Heart right ventricle (tissue), 16 donors: ENCODE results near the gene RNF213. TPM values are rescaled to one million over a fixed set of nuclear protein-coding genes. Genes with fewer than 3 reads are reported as not detected.
"Not testable (repeated sequence)": the region's sequence is repeated elsewhere in the genome, so short reads cannot be mapped to it uniquely, and the experiment has no call there.

Experiments used
- ATAC-seq, 8 donors: fragments of 200-7000 bp; cut with Tn5 transposase; one replicate each; pipeline ENCODE4 v1.9.1; 2020; ENCODE audit warnings: mild to moderate bottlenecking in 8 of 8, moderate library complexity in 8 of 8, moderate number of reproducible peaks in 1 of 8
- DNase-seq, 2 donors: peaks; one replicate each; pipeline ENCODE4 v3.0.0-alpha.2; 2020
- H3K27ac ChIP-seq, 10 donors: fragments of 200-600 bp; sonication (generic) in 2 of 10; one replicate each; pipeline versions ENCODE4 v1.5.0 to v1.8.0; 2020 to 2022; ENCODE audit warnings: mild to moderate bottlenecking in 3 of 10
- H3K27me3 ChIP-seq, 7 donors: fragments of 200-600 bp; one replicate each; pipeline ENCODE4 v1.8.0; 2021 to 2022; ENCODE audit warnings: mild to moderate bottlenecking in 2 of 7
- H3K36me3 ChIP-seq, 9 donors: fragments of 200-600 bp; sonication (generic) in 1 of 9; one replicate each; pipeline versions ENCODE4 v1.5.0 to v1.8.0; 2020 to 2022; ENCODE audit warnings: mild to moderate bottlenecking in 2 of 9
- H3K4me1 ChIP-seq, 9 donors: fragments of 200-600 bp; sonication (generic) in 1 of 9; one replicate each; pipeline versions ENCODE4 v1.5.0 to v1.8.0; 2020 to 2022; ENCODE audit warnings: mild to moderate bottlenecking in 4 of 9
- H3K4me3 ChIP-seq, 10 donors: fragments of 200-600 bp; sonication (generic) in 2 of 10; one replicate each; pipeline versions ENCODE4 v1.5.0 to v1.8.0; 2020 to 2022; ENCODE audit warnings: mild to moderate bottlenecking in 7 of 10, moderate library complexity in 2 of 10
- H3K9me3 ChIP-seq, 11 donors: fragments of 200-600 bp in 10 of 11; sonication (generic) in 2 of 11; one replicate each; pipeline versions ENCODE4 v1.5.0 to v1.8.0; 2013 to 2022; ENCODE audit warnings: mild to moderate bottlenecking in 2 of 11, control low read depth in 1 of 11, moderate library complexity in 1 of 11
- WGBS, 2 donors: extraction: QIAGEN DNeasy Blood & Tissue Kit; methylation state at CpG; one replicate each; pipeline ENCODE4 v1.1.7; 2013; ENCODE audit warnings: inconsistent platforms in 1 of 2; 5-methylcytosine and 5-hydroxymethylcytosine counted together
- intact Hi-C, 10 donors: fragments of 100-400 bp; cut with DNase I; formaldehyde crosslinking; loops; one replicate each; pipeline versions ENCODE4 v1.11.1 to v1.14.2; 2022
- polyA plus RNA-seq, 2 donors: library from polyadenylated mRNA; stranded (reverse); fragments of 200-250 nt; gene quantifications; one replicate each; pipeline ENCODE4 v1.2.3, GENCODE V29; 2013
- total RNA-seq, 10 donors: library from RNA; stranded (reverse); fragmentation: NEBNext Ultra II Directional in 3 of 10; extraction: Animal tissue kit (Norgen Biotek cat#: 25700) in 3 of 10; gene quantifications; one replicate each; pipeline versions ENCODE4 v1.2.1 to v1.2.4, GENCODE V29; 2021 to 2023
- TF ChIP-seq, protein P1 (sequence below), 9 donors: fragments of 200-600 bp; sonication (generic) in 2 of 9; IDR thresholded peaks; one replicate each; pipeline versions ENCODE4 v1.5.0 to v1.8.0; 2021 to 2022; ENCODE audit warnings: antibody characterized with exemption in 9 of 9, mild to moderate bottlenecking in 5 of 9, moderate library complexity in 1 of 9
- donor health status: Arrhythmogenic right ventricular cardiomyopathy.
- donor health status: ischemic (EF 13 %, LVEDD 7.1; RV severe dilation, severe dysfunction).
- donor health status: healthy with polysubstance abuse.
- donor health status: DM: no; HTN: yes; CAD: no.
- donor health status: DM: no; HTN: no; CAD: no.
- donor health status: ischemic (EF 25% LVEDD 6.9; RV normal size, moderate dysfunction).
- donor health status: ischemic (EF 25% LVEDD 5.7; RV mildly dilated, moderate dysfunction).
- donor health status: healthy.
- donor health status: DM: yes; HTN: yes; CAD: no.
- donor health status: Ischemic cardiomyopathy.
- donor health status: ischemic (EF 35%, LVEDD 5.7; RV mildly dilated, moderate dysfunction).
- donor health status: nonischemic (EF 11% LVEDD 7.7; RV severe dilation, severe dysfunction).
- donor health status: DM: yes; HTN: yes; CAD: no.
- donor health status: PGD.
- donor health status: ischemic (EF 29% LVEDD 5.4; RV normal size, mild dysfunction).
- donor health status: nonischemic (EF 23%, LVEDD 6.1; RV moderate dilation, normal function).

The RNF213 gene
- total and polyA plus RNA-seq, 12 donors, result 13.1 to 97.0 (median 31.7) TPM

DNA sequence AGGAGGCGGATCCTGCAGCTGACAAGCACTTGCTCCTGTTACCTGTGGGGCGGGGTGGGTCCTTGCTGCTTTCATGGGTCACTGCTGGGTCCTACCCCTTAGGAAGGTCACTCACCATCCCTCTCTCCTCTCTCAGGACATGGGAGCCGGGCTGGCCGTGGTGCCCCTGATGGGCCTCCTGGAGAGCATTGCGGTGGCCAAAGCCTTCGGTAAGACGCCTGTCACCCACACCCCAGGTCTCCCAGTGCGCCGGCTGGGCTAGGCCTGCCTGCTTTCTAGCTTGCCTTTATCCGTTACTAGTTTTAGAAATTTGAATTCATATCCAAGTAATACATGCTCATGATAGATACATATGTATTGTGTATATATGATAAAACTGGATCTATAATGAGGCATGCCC is 23.3 kb upstream of the RNF213 start:
- no peak for ATAC-seq
- intact Hi-C loops, result no loop called here
- TF ChIP-seq, protein P1, sequence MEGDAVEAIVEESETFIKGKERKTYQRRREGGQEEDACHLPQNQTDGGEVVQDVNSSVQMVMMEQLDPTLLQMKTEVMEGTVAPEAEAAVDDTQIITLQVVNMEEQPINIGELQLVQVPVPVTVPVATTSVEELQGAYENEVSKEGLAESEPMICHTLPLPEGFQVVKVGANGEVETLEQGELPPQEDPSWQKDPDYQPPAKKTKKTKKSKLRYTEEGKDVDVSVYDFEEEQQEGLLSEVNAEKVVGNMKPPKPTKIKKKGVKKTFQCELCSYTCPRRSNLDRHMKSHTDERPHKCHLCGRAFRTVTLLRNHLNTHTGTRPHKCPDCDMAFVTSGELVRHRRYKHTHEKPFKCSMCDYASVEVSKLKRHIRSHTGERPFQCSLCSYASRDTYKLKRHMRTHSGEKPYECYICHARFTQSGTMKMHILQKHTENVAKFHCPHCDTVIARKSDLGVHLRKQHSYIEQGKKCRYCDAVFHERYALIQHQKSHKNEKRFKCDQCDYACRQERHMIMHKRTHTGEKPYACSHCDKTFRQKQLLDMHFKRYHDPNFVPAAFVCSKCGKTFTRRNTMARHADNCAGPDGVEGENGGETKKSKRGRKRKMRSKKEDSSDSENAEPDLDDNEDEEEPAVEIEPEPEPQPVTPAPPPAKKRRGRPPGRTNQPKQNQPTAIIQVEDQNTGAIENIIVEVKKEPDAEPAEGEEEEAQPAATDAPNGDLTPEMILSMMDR (IDR thresholded peaks at IDR 0.05), result no peak
- DNase-seq, result no peak
- no peaks in the 10 kb centered on the region for H3K27me3 ChIP-seq
- peaks cover 0 to 100% (median 44%) of the 10 kb centered on the region in 9 donors for H3K36me3 ChIP-seq
- 98% methylated on average over 10 of the region's 10 CpGs for WGBS, 2 donors
- peaks cover 0 to 19% (median 10%) of the 10 kb centered on the region in 11 donors for H3K9me3 ChIP-seq
- H3K27ac ChIP-seq, result no peak overlapping the region
- no peak overlapping the region for H3K4me3 ChIP-seq
- no peaks in the 10 kb centered on the region for H3K4me1 ChIP-seq

DNA sequence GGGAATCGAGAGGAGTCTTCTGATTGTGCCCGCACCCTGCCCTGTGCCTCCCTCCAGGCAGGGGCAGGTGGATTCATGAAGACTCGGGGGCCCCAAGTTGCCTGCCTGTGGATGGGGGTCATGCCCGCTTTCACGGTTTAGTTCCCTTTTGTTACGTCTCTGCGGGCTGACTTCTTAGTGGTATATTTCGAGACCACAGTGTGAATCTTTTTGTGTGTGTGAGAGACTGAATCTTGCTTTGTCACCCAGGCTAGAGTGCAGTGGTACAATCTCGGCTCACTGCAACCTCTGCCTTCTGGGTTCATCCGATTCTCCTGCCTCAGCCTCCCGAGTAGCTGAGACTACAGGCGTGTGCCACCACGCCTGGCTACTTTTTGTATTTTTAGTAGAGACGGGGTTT is 18.1 kb upstream of the RNF213 start:
- peaks cover 0 to 7% (median 0%) of the 10 kb centered on the region in 9 donors for H3K4me1 ChIP-seq
- ATAC-seq (no peak), DNase-seq (no peak)
- intact Hi-C loops, result no loop called here
- no peaks in the 10 kb centered on the region for H3K9me3 ChIP-seq
- H3K4me3 ChIP-seq, result no peak overlapping the region
- H3K27ac ChIP-seq, result no peak overlapping the region
- peaks cover 0 to 93% (median 27%) of the 10 kb centered on the region in 9 donors for H3K36me3 ChIP-seq
- TF ChIP-seq, protein P1 (IDR thresholded peaks at IDR 0.05), result no peak
- 82 to 85% methylated on average over 14 of the region's 14 CpGs for WGBS, 2 donors
- no peaks in the 10 kb centered on the region for H3K27me3 ChIP-seq

DNA sequence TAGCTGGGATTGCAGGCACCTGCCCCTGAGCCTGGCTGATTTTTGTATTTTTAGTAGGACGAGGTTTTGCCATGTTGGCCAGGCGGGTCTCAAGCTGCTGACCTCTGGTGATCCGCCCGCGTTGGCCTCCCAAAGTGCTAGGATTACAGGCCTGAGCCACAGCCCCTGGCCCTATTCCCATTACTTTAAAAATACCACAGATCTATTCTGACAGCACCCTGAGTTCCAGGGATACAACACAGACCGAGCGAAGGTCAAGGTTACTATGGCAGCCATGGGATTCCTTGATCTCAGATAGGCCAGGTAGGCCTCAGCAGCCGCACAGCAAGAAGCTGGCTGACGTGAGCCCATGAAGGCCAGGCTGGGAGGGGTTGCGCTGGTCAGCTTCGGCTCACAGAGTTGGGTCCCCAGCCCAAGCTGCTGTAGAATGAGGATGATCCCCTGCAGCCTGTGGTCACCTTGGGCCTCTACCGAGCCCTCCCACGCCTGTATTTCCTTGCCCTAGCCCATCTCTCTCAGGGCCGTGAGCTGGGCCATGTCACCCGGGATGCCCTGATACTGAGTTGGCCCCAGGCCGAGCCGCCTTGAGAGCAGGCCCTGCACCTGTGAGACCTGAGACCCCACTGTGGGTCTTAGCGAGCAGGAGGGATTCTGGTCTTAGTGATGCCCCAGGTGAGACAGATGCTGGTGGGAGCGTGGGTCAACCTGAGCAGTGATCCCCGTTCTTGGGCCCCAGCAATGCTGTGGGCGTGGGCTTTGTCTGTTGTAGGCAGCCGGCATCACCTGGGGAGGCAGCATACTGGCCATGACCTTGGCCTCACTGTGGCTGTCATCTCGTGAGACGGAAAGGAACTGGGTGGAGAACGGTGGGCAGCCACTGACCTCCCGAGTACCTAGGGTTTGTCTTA is 16.9 kb upstream of the RNF213 start:
- Histone ChIP-seq H3K27ac (peak overlapping the region in 5 of 10 donors; percentile 15 to 55 (median 27)), H3K36me3 (peaks cover 0 to 93% (median 20%) of the 10 kb centered on the region in 9 donors), H3K4me3 (no peak overlapping the region), H3K4me1 (peaks cover 0 to 7% (median 0%) of the 10 kb centered on the region in 9 donors), H3K9me3 (no peaks in the 10 kb centered on the region), H3K27me3 (no peaks in the 10 kb centered on the region)
- DNase-seq, result no peak
- intact Hi-C loops, result no loop called here
- 83 to 88% methylated on average over 26 of the region's 26 CpGs for WGBS, 2 donors
- TF ChIP-seq, protein P1 (IDR thresholded peaks at IDR 0.05), result no peak
- peak in 7 of 8 donors; percentile 25 to 71 (median 66) for ATAC-seq

DNA sequence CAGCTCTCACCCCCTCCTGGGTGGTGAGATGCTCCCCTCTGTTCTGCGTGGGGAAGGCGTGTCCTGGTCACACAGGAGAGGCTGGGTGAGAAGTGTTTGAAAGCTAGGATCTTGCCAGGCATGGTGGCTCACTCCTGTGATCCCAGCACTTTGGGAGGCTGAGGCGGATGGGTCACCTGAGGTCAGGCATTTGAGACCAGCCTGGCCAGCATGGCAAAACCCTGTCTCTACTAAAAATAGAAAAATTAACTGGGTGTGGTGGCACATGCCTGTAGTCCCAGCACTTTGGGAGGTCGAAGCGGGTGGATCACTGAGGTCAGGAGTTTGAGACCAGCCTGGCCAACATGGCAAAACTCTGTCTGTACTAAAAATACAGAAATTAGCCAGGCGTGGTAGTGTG is 16.2 kb upstream of the RNF213 start:
- not testable (repeated sequence) for ATAC-seq, DNase-seq

More for the DNA sequence above, 16.2 kb upstream of the RNF213 start:
- intact Hi-C loops, H3K9me3 ChIP-seq, H3K4me3 ChIP-seq, H3K4me1 ChIP-seq, H3K27ac ChIP-seq, H3K27me3 ChIP-seq: not testable (repeated sequence)
- 92 to 94% methylated on average over 6 of the region's 6 CpGs for WGBS, 2 donors
- peaks cover 0 to 96% (median 20%) of the 10 kb centered on the region in 9 donors for H3K36me3 ChIP-seq
